C4-2B (cell line): ENCODE results near the gene GGTA1.
"Not testable (repeated sequence)": the region's sequence is repeated elsewhere in the genome, so short reads cannot be mapped to it uniquely, and the experiment has no call there.

Experiments used
- CTCF ChIP-seq: fragments of 450-650 bp; conservative IDR thresholded peaks from 2 replicates; pipeline ENCODE4 v1.5.1; 2017; ENCODE audit warnings: mild to moderate bottlenecking
- ZFX ChIP-seq: fragments of 450-650 bp; IDR thresholded peaks from 2 replicates; pipeline ENCODE4 v1.6.1; 2017

DNA sequence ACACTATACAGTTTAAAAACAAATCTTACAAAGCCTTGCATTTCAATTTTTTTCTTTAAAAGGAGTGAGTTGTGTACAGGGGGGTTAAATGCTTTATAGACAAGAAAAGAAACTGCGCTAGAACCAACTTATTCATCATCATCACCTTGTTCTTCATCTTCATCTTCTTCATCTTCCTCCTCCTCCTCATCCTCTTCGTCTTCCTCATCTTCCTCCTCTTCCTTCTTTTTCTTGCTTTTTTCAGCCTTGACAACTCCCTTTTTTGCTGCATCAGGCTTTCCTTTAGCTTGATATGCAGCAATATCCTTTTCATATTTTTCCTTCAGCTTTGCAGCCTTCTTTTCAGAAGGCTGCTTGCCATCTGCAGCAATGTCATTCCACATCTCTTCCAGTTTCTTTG lies 20.0 kb upstream of the GGTA1 start:
- not testable (repeated sequence) for TF ChIP-seq CTCF, ZFX
